Endothelial cell of umbilical vein (primary cell): ENCODE measurements around the gene SPO11.

Source experiments
- EZH2 ChIP-seq: IDR thresholded peaks from 2 replicates; pipeline ENCODE4 v1.6.1; 2012; ENCODE audit warnings: borderline replicate concordance, low read depth, mild to moderate bottlenecking, moderate library complexity, low read length, inconsistent platforms; ENCODE audit not compliant: severe bottlenecking
- FOS ChIP-seq: IDR thresholded peaks from 2 replicates; pipeline ENCODE4 v1.6.1; 2011; ENCODE audit warnings: mild to moderate bottlenecking, low read length, moderate library complexity, borderline replicate concordance; ENCODE audit not compliant: insufficient read depth
- GATA2 ChIP-seq: IDR thresholded peaks from 2 replicates; pipeline ENCODE4 v1.7.0; 2011; ENCODE audit warnings: low read depth, mild to moderate bottlenecking, moderate library complexity, mixed read lengths, low read length; ENCODE audit not compliant: insufficient read length, insufficient read depth
- JUN ChIP-seq: IDR thresholded peaks from 2 replicates; pipeline ENCODE4 v1.6.1; 2011; ENCODE audit warnings: borderline replicate concordance, low read depth; ENCODE audit not compliant: insufficient read length, insufficient read depth
- MAX ChIP-seq: IDR thresholded peaks from 2 replicates; pipeline ENCODE4 v1.6.1; 2011; ENCODE audit not compliant: insufficient read depth, insufficient read length
- MYC ChIP-seq: IDR thresholded peaks from one replicate; pipeline ENCODE4 v1.6.1; 2011; ENCODE audit warnings: mild to moderate bottlenecking, low read depth, low read length
- POLR2A ChIP-seq: IDR thresholded peaks from 2 replicates; pipeline ENCODE4 v1.6.1; 2012; ENCODE audit warnings: low read depth, mild to moderate bottlenecking, control low read depth, low read length
- POLR2AphosphoS5 ChIP-seq: IDR thresholded peaks from 2 replicates; pipeline ENCODE4 v1.6.1; 2012; ENCODE audit warnings: low read depth, mild to moderate bottlenecking, control low read depth, low read length, moderate library complexity; ENCODE audit not compliant: insufficient read depth
- TF ChIP-seq, protein P1 (sequence below), 2 donors: IDR thresholded peaks; 1 replicate in 1 of 2; 2 replicates in 1 of 2; pipeline ENCODE4 v1.5.1; 2011; ENCODE audit warnings: low read length in 2 of 2, mild to moderate bottlenecking in 2 of 2, moderate library complexity in 2 of 2, control low read depth in 1 of 2, inconsistent platforms in 1 of 2, low read depth in 1 of 2; ENCODE audit not compliant: insufficient read depth in 1 of 2; ENCODE audit errors: extremely low read depth in 1 of 2

- TF ChIP-seq, protein P1, sequence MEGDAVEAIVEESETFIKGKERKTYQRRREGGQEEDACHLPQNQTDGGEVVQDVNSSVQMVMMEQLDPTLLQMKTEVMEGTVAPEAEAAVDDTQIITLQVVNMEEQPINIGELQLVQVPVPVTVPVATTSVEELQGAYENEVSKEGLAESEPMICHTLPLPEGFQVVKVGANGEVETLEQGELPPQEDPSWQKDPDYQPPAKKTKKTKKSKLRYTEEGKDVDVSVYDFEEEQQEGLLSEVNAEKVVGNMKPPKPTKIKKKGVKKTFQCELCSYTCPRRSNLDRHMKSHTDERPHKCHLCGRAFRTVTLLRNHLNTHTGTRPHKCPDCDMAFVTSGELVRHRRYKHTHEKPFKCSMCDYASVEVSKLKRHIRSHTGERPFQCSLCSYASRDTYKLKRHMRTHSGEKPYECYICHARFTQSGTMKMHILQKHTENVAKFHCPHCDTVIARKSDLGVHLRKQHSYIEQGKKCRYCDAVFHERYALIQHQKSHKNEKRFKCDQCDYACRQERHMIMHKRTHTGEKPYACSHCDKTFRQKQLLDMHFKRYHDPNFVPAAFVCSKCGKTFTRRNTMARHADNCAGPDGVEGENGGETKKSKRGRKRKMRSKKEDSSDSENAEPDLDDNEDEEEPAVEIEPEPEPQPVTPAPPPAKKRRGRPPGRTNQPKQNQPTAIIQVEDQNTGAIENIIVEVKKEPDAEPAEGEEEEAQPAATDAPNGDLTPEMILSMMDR (IDR thresholded peaks at IDR 0.05; ENCODE audit: extremely low read depth in 1 of 2, insufficient read depth in 1 of 2, low read depth in 1 of 2, low read length in 2 of 2) = no peak
- TF ChIP-seq POLR2A = no peak
- TF ChIP-seq POLR2AphosphoS5 = no peak
- no peak for TF ChIP-seq EZH2
- no peak for TF ChIP-seq JUN
- no peak for TF ChIP-seq FOS
- TF ChIP-seq GATA2 = no peak
- no peak for TF ChIP-seq MAX
- no peak for TF ChIP-seq MYC
Observed at GRCh38 chr20:57377350-57377749, 47.7 kb downstream of the SPO11 start.
